CD8-positive, alpha-beta memory T cell (primary cell): ENCODE data around the gene TOB1. TPM values are rescaled to one million over a fixed set of nuclear protein-coding genes. Genes with fewer than 3 reads are reported as not detected.
"Not testable (repeated sequence)": the region's sequence is repeated elsewhere in the genome, so short reads cannot be mapped to it uniquely, and the experiment has no call there.

Experiments
- CTCF ChIA-PET: fragments of 350-600 bp; sonication (Branson Sonifier 250); formaldehyde crosslinking; loops from one replicate; lab custom pipeline; 2021; ENCODE audit warnings: antibody characterized with exemption; lab: Charles Lee
- POLR2A ChIA-PET: fragments of 350-600 bp; sonication (Branson Sonifier 250); formaldehyde crosslinking; loops from one replicate; lab custom pipeline; 2021; ENCODE audit warnings: antibody characterized with exemption; lab: Charles Lee
- DNase-seq, 5 donors: peaks; one replicate each; pipeline versions ENCODE4 v3.0.0 to v3.0.0-alpha.2; 2020 to 2022; ENCODE audit warnings: mixed read lengths in 1 of 5
- H3K27ac ChIP-seq: one replicate; pipeline ENCODE4 v1.7.0; 2013; ENCODE audit warnings: low read depth, mild to moderate bottlenecking, low read length, moderate library complexity
- H3K27me3 ChIP-seq: 2 replicates; pipeline ENCODE4 v1.7.0; 2013; ENCODE audit warnings: low read length, mild to moderate bottlenecking; ENCODE audit not compliant: insufficient read depth, poor library complexity, severe bottlenecking
- H3K36me3 ChIP-seq: 2 replicates; pipeline ENCODE4 v1.7.0; 2013; ENCODE audit warnings: mild to moderate bottlenecking, low read length, moderate library complexity; ENCODE audit not compliant: insufficient read depth
- H3K4me1 ChIP-seq: 2 replicates; pipeline ENCODE4 v1.7.0; 2013; ENCODE audit warnings: mild to moderate bottlenecking, low read length, moderate library complexity; ENCODE audit not compliant: insufficient read depth
- H3K4me3 ChIP-seq: 2 replicates; pipeline ENCODE4 v1.7.0; 2013; ENCODE audit warnings: mild to moderate bottlenecking, low read length
- H3K9me3 ChIP-seq: 2 replicates; pipeline ENCODE4 v1.7.0; 2013; ENCODE audit warnings: mild to moderate bottlenecking, low read length
- H3K27ac Mint-ChIP-seq, 8 donors: one replicate each; pipeline ENCODE4 v1.8.0; 2020 to 2021; ENCODE audit warnings: mixed read lengths in 8 of 8, mild to moderate bottlenecking in 6 of 8, inconsistent platforms in 3 of 8, moderate library complexity in 3 of 8
- H3K27me3 Mint-ChIP-seq, 2 donors: one replicate each; pipeline ENCODE4 v1.8.0; 2020 to 2021; ENCODE audit warnings: mixed read lengths in 2 of 2, mild to moderate bottlenecking in 1 of 2, moderate library complexity in 1 of 2
- H3K36me3 Mint-ChIP-seq, 3 donors: one replicate each; pipeline ENCODE4 v1.8.0; 2020 to 2021; ENCODE audit warnings: mixed read lengths in 3 of 3, inconsistent platforms in 1 of 3, mild to moderate bottlenecking in 1 of 3
- H3K4me1 Mint-ChIP-seq, 3 donors: one replicate each; pipeline ENCODE4 v1.8.0; 2020 to 2021; ENCODE audit warnings: mixed read lengths in 3 of 3, inconsistent platforms in 1 of 3, mild to moderate bottlenecking in 1 of 3
- H3K4me3 Mint-ChIP-seq, 7 donors: one replicate each; pipeline ENCODE4 v1.8.0; 2020 to 2021; ENCODE audit warnings: mixed read lengths in 7 of 7, mild to moderate bottlenecking in 6 of 7, moderate library complexity in 4 of 7, inconsistent platforms in 2 of 7
- H3K9me3 Mint-ChIP-seq, 5 donors: one replicate each; pipeline ENCODE4 v1.8.0; 2020 to 2022; ENCODE audit warnings: mixed read lengths in 5 of 5, mild to moderate bottlenecking in 3 of 5, moderate library complexity in 2 of 5, inconsistent platforms in 1 of 5
- polyA plus RNA-seq: library from polyadenylated mRNA; unstranded; fragments of 300-500 nt; fragmentation: Illumina TruSeq; gene quantifications from one replicate; pipeline ENCODE4 v1.2.3, GENCODE V29; 2021
- total RNA-seq, 2 experiments: library from RNA; stranded (reverse); gene quantifications; one replicate each; pipeline ENCODE4 v1.2.3, GENCODE V29; 2021

TOB1 gene
- total and polyA plus RNA-seq, 3 experiments from 2014 or later, result 32.6 to 53.4 (median 34.5) TPM

GRCh38 chr17:50861822-50862528 lies 4.2 kb downstream of the TOB1 start:
- ChIA-PET POLR2A (interaction anchor here (0.6 to 0.7 kb wide), 2 partner anchors 11 to 82 kb away, joined by 4 read pairs; no protein-coding TSS in a partner anchor), CTCF (interaction anchor here (0.6 to 4.2 kb wide), 8 partner anchors 9 to 96 kb away, joined by 3 to 33 read pairs (median 4); no protein-coding TSS in a partner anchor)
- peaks cover 10% of the 10 kb centered on the region for H3K36me3 ChIP-seq
- no peak overlapping the region for H3K4me3 ChIP-seq
- H3K4me1 Mint-ChIP-seq, result peaks cover 34 to 41% (median 39%) of the 10 kb centered on the region in 3 donors
- peak overlapping the region in 4 of 7 donors; percentile 24 to 67 (median 40) for H3K4me3 Mint-ChIP-seq
- no peak for DNase-seq
- no peaks in the 10 kb centered on the region for H3K27me3 ChIP-seq
- H3K27ac Mint-ChIP-seq, result peak overlapping the region in 5 of 8 donors; percentile 45 to 71 (median 64)
- peaks cover 37% of the 10 kb centered on the region for H3K4me1 ChIP-seq
- H3K9me3 ChIP-seq, result no peaks in the 10 kb centered on the region
- peaks cover 0 to 3% (median 0%) of the 10 kb centered on the region in 5 donors for H3K9me3 Mint-ChIP-seq
- peaks cover 0 to 2% of the 10 kb centered on the region in 2 donors for H3K27me3 Mint-ChIP-seq
- H3K27ac ChIP-seq, result no peak overlapping the region
- H3K36me3 Mint-ChIP-seq, result peaks cover 5 to 35% (median 17%) of the 10 kb centered on the region in 3 donors

GRCh38 chr17:50861334-50861676 lies 4.8 kb downstream of the TOB1 start:
- peaks cover 37% of the 10 kb centered on the region for H3K4me1 ChIP-seq
- H3K27me3 Mint-ChIP-seq, result peaks cover 0 to 2% of the 10 kb centered on the region in 2 donors
- H3K27me3 ChIP-seq, result no peaks in the 10 kb centered on the region
- H3K9me3 Mint-ChIP-seq, result peaks cover 0 to 3% (median 0%) of the 10 kb centered on the region in 5 donors
- peaks cover 10% of the 10 kb centered on the region for H3K36me3 ChIP-seq
- CTCF ChIA-PET, result interaction anchor here (0.9 to 4.2 kb wide), 5 partner anchors 8 to 94 kb away, joined by 3 to 33 read pairs (median 3); no protein-coding TSS in a partner anchor
- peak overlapping the region in 6 of 8 donors; percentile 2 to 71 (median 45) for H3K27ac Mint-ChIP-seq
- peaks cover 34 to 41% (median 39%) of the 10 kb centered on the region in 3 donors for H3K4me1 Mint-ChIP-seq
- no peak overlapping the region for H3K4me3 ChIP-seq
- no peaks in the 10 kb centered on the region for H3K9me3 ChIP-seq
- POLR2A ChIA-PET, result interaction anchor here (0.6 to 0.9 kb wide), 2 partner anchors 22 to 37 kb away, joined by 3 read pairs; no protein-coding TSS in a partner anchor
- DNase-seq, result no peak
- H3K36me3 Mint-ChIP-seq, result peaks cover 5 to 32% (median 17%) of the 10 kb centered on the region in 3 donors
- H3K4me3 Mint-ChIP-seq, result peak overlapping the region in 2 of 7 donors; percentile 8 to 67
- H3K27ac ChIP-seq, result no peak overlapping the region

- Mint-ChIP-seq H3K4me3 (peak overlapping the region in 1 of 7 donors; percentile 27), H3K4me1 (peaks cover 30 to 37% (median 36%) of the 10 kb centered on the region in 3 donors), H3K36me3 (peaks cover 5 to 26% (median 17%) of the 10 kb centered on the region in 3 donors)
- H3K9me3 ChIP-seq, POLR2A ChIA-PET, H3K27ac Mint-ChIP-seq, H3K27ac ChIP-seq, DNase-seq, H3K27me3 ChIP-seq, H3K4me3 ChIP-seq, H3K27me3 Mint-ChIP-seq, H3K9me3 Mint-ChIP-seq: not testable (repeated sequence)
- Histone ChIP-seq H3K36me3 (peaks cover 10% of the 10 kb centered on the region), H3K4me1 (peaks cover 37% of the 10 kb centered on the region)
- CTCF ChIA-PET, result interaction anchor here (1.0 to 1.5 kb wide), 5 partner anchors 9 to 94 kb away, joined by 3 to 4 read pairs (median 3); no protein-coding TSS in a partner anchor
Measured at GRCh38 chr17:50859727-50860126, 6.4 kb downstream of the TOB1 start.

- no peak overlapping the region for H3K27ac ChIP-seq
- Mint-ChIP-seq H3K27ac (no peak overlapping the region), H3K4me1 (peaks cover 20 to 26% (median 25%) of the 10 kb centered on the region in 3 donors), H3K27me3 (peaks cover 0 to 4% of the 10 kb centered on the region in 2 donors), H3K36me3 (peaks cover 5 to 22% (median 15%) of the 10 kb centered on the region in 3 donors), H3K9me3 (no peaks in the 10 kb centered on the region), H3K4me3 (no peak overlapping the region)
- H3K4me1 ChIP-seq, result peaks cover 28% of the 10 kb centered on the region
- no peaks in the 10 kb centered on the region for H3K9me3 ChIP-seq
- no peak overlapping the region for H3K4me3 ChIP-seq
- DNase-seq, result no peak
- peaks cover 10% of the 10 kb centered on the region for H3K36me3 ChIP-seq
- POLR2A ChIA-PET, result interaction anchor here (0.5 kb wide), 1 partner anchor 209 kb away, joined by 5 read pairs; no protein-coding TSS in a partner anchor
- H3K27me3 ChIP-seq, result no peaks in the 10 kb centered on the region
- CTCF ChIA-PET, result interaction anchor here (1.2 kb wide), 1 partner anchor 90 kb away, joined by 3 read pairs; no protein-coding TSS in a partner anchor
Measured at GRCh38 chr17:50858486-50859225, 7.5 kb downstream of the TOB1 start.

DNA sequence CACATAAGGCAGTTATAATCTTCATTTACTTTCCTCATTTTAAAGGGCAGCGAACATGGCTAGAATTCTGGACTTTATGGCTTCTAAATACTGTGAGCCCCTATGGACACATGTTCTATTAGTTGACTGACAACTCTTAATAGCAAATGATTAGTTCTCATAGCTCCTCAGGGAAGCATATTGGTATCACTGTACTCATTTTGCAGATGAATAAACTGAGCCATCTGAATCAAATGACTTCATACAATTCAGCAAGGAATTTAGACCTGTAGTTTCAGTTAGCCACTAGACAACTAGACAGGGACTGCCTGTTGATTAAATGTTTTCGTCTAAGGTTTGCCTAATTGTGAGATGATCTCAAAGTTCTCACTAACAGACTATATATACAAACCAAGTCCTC lies 9.7 kb downstream of the TOB1 start:
- H3K27me3 ChIP-seq, result no peaks in the 10 kb centered on the region
- Mint-ChIP-seq H3K27ac (no peak overlapping the region), H3K9me3 (no peaks in the 10 kb centered on the region), H3K4me3 (no peak overlapping the region), H3K27me3 (peaks cover 0 to 4% of the 10 kb centered on the region in 2 donors), H3K4me1 (peaks cover 16 to 22% (median 21%) of the 10 kb centered on the region in 3 donors), H3K36me3 (peaks cover 0 to 7% (median 1%) of the 10 kb centered on the region in 3 donors)
- ChIA-PET POLR2A (interaction anchor here (1.3 kb wide), 1 partner anchor 10 kb away, joined by 3 read pairs; the partner anchor contains the start of gene TOB1), CTCF (interaction anchor here (1.1 to 2.0 kb wide), 8 partner anchors 10 to 101 kb away, joined by 3 to 10 read pairs (median 4); partner anchors contain the start of gene TOB1)
- no peak overlapping the region for H3K27ac ChIP-seq
- no peaks in the 10 kb centered on the region for H3K9me3 ChIP-seq
- H3K36me3 ChIP-seq, result no peaks in the 10 kb centered on the region
- no peak overlapping the region for H3K4me3 ChIP-seq
- peaks cover 13% of the 10 kb centered on the region for H3K4me1 ChIP-seq
- DNase-seq, result no peak

DNA sequence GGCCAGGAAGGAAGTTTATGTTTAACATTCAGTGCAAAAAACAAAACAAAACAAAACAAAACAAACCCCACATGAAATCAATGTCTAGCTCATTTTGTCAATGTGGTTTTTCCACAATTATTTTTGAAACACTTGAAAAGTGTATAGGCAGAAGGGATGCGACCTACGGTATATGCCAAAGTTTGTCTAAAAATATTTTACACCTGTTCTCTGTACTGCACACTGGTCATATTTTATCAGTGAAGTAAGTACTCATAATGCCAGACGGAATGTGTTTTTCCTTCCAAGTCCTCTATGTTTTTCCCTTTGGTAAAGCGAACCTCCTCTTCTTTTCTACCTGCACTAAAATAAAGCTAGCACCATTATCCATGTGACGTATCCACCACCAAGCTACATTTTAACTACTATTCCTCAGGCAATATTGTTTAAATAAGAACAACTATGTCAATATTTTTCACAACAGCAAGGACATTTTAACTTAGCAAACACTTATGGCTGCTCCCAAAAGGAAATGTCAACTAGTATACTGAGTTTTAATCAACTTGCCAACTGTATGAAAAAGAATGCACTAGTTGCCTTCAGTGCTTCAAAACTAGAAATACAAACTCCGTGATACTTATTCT lies 10.3 kb downstream of the TOB1 start:
- peaks cover 12 to 16% (median 15%) of the 10 kb centered on the region in 3 donors for H3K4me1 Mint-ChIP-seq
- POLR2A ChIA-PET, result interaction anchor here (1.3 kb wide), 1 partner anchor 11 kb away, joined by 3 read pairs; the partner anchor contains the start of gene TOB1

DNA sequence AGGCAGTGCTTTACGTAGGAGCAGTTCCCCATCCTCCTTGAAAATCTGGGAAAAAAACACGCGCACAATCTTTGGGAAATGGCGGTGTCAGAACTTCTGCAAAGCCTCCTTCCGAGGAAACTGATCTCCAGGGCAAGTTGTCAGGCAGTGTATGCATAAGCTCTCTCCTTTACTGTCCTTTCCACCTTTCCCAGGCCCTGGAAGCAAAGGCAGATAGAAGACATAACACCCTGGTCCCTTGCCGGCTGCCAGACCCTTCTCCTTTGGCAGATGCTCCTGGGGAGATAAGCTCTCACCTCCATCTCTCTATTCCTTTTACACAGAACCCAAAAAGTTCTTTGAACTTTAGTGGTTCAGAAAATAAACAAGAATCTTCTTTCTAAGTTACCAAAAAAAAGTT lies 12.4 kb downstream of the TOB1 start:
- no peak for DNase-seq
- H3K27me3 ChIP-seq, result no peaks in the 10 kb centered on the region
- no peak overlapping the region for H3K4me3 ChIP-seq
- POLR2A ChIA-PET, result interaction anchor here (3.2 kb wide), 1 partner anchor 12 kb away, joined by 35 read pairs; the partner anchor contains the start of gene TOB1
- no peaks in the 10 kb centered on the region for H3K9me3 Mint-ChIP-seq
- H3K27ac Mint-ChIP-seq, result no peak overlapping the region
- CTCF ChIA-PET, result interaction anchor here (0.9 to 8.5 kb wide), 11 partner anchors 8 to 307 kb away, joined by 3 to 248 read pairs (median 8); partner anchors contain the start of genes NME1, SPATA20 and TOB1
- H3K4me1 ChIP-seq, result peaks cover 8% of the 10 kb centered on the region
- no peak overlapping the region for H3K27ac ChIP-seq
- H3K9me3 ChIP-seq, result no peaks in the 10 kb centered on the region
- H3K4me1 Mint-ChIP-seq, result peaks cover 11 to 15% (median 14%) of the 10 kb centered on the region in 3 donors
- H3K4me3 Mint-ChIP-seq, result no peak overlapping the region
- H3K36me3 Mint-ChIP-seq, result no peaks in the 10 kb centered on the region
- H3K27me3 Mint-ChIP-seq, result peaks cover 0 to 4% of the 10 kb centered on the region in 2 donors
- no peaks in the 10 kb centered on the region for H3K36me3 ChIP-seq

More for the DNA sequence above, 10.3 kb downstream of the TOB1 start:
- Histone ChIP-seq H3K4me1 (peaks cover 8% of the 10 kb centered on the region), H3K27ac (no peak overlapping the region), H3K4me3 (no peak overlapping the region), H3K27me3 (no peaks in the 10 kb centered on the region), H3K36me3 (no peaks in the 10 kb centered on the region), H3K9me3 (no peaks in the 10 kb centered on the region)
- CTCF ChIA-PET, result interaction anchor here (1.1 to 2.0 kb wide), 8 partner anchors 10 to 101 kb away, joined by 3 to 10 read pairs (median 4); partner anchors contain the start of gene TOB1
- Mint-ChIP-seq H3K27ac (no peak overlapping the region), H3K27me3 (peaks cover 0 to 4% of the 10 kb centered on the region in 2 donors), H3K4me3 (peak overlapping the region in 1 of 7 donors; percentile 6), H3K9me3 (no peaks in the 10 kb centered on the region), H3K36me3 (peaks cover 0 to 1% (median 0%) of the 10 kb centered on the region in 3 donors)
- no peak for DNase-seq
